ENCODE measurements around the gene RFX1.

GRCh38 chr19:14035706-14036105 lies 29.6 kb upstream of the RFX1 start:
- TF ChIP-seq FOXM1 (CRISPR knock-in tag; IDR thresholded peaks at IDR 0.05) (no peak), HMG20A (CRISPR knock-in tag; IDR thresholded peaks at IDR 0.05; ENCODE audit: borderline replicate concordance) (no peak), MYC (CRISPR knock-in tag; IDR thresholded peaks at IDR 0.05; ENCODE audit: borderline replicate concordance) (no peak), ZNF720 (CRISPR knock-in tag; IDR thresholded peaks at IDR 0.05) (no peak), ZBTB43 (CRISPR knock-in tag; conservative IDR thresholded peaks at IDR 0.05) (no peak), KAT2B (IDR thresholded peaks at IDR 0.05; ENCODE audit: borderline replicate concordance, low read depth, low read length) (no peak), NKX3-1 (CRISPR knock-in tag; IDR thresholded peaks at IDR 0.05) (no peak), JUND (CRISPR knock-in tag; IDR thresholded peaks at IDR 0.05) (no peak), ZNF687 (CRISPR knock-in tag; IDR thresholded peaks at IDR 0.05) (no peak), HCFC1 (IDR thresholded peaks at IDR 0.05; ENCODE audit: low read depth, low read length) (no peak), ZNF280B (CRISPR knock-in tag; IDR thresholded peaks at IDR 0.05; ENCODE audit: borderline replicate concordance) (no peak), NFYB (CRISPR knock-in tag; IDR thresholded peaks at IDR 0.05) (no peak)
